GM23338 (cell line): Measurements from ENCODE around the gene CARMIL1. TPM values are rescaled to one million over a fixed set of nuclear protein-coding genes. Genes with fewer than 3 reads are reported as not detected.

ENCODE experiments used
- ATAC-seq: fragments of 200-7000 bp; cut with Tn5 transposase; 3 replicates; pipeline ENCODE4 v1.9.1; 2020
- DNase-seq: peaks from one replicate; pipeline ENCODE4 v3.0.0-alpha.2; 2015; ENCODE audit warnings: low spot score
- H2AFZ ChIP-seq: fragments of 200-600 bp; sonication (generic); 2 replicates; pipeline ENCODE4 v1.8.0; 2016; ENCODE audit warnings: antibody characterized with exemption, mild to moderate bottlenecking, moderate library complexity
- H3F3A ChIP-seq: fragments of 200-600 bp; sonication (generic); replicated peaks from 2 replicates; pipeline ENCODE4 v1.8.0; 2017; ENCODE audit warnings: antibody characterized with exemption, mixed run types, low read depth
- H3K27ac ChIP-seq: fragments of 200-600 bp; sonication (generic); 2 replicates; pipeline ENCODE4 v1.6.1; 2016; ENCODE audit warnings: low read depth
- H3K27me3 ChIP-seq: fragments of 200-600 bp; sonication (generic); 2 replicates; pipeline ENCODE4 v1.8.0; 2016; ENCODE audit warnings: mild to moderate bottlenecking, mixed run types, moderate library complexity; ENCODE audit not compliant: insufficient read depth
- H3K36me3 ChIP-seq: fragments of 200-600 bp; sonication (generic); 2 replicates; pipeline ENCODE4 v1.8.0; 2016; ENCODE audit warnings: mild to moderate bottlenecking; ENCODE audit not compliant: insufficient read depth
- H3K4me1 ChIP-seq: fragments of 200-600 bp; sonication (generic); 2 replicates; pipeline ENCODE4 v1.8.0; 2016; ENCODE audit warnings: mild to moderate bottlenecking, moderate library complexity; ENCODE audit not compliant: insufficient read depth
- H3K4me2 ChIP-seq: fragments of 200-600 bp; sonication (generic); 2 replicates; pipeline ENCODE4 v1.7.1; 2017; ENCODE audit warnings: mixed run types
- H3K4me3 ChIP-seq: fragments of 200-600 bp; sonication (generic); 2 replicates; pipeline ENCODE4 v1.6.1; 2016; ENCODE audit warnings: mixed run types
- H3K79me2 ChIP-seq: fragments of 200-600 bp; sonication (generic); replicated peaks from 2 replicates; pipeline ENCODE4 v1.8.0; 2017; ENCODE audit warnings: mild to moderate bottlenecking; ENCODE audit not compliant: insufficient read depth
- H3K9me2 ChIP-seq: fragments of 200-600 bp; sonication (generic); 2 replicates; pipeline ENCODE4 v1.8.0; 2017; ENCODE audit not compliant: insufficient read depth
- H4K20me1 ChIP-seq: fragments of 200-600 bp; sonication (generic); replicated peaks from 2 replicates; pipeline ENCODE4 v1.8.0; 2017; ENCODE audit warnings: mild to moderate bottlenecking; ENCODE audit not compliant: insufficient read depth
- H3K27ac Mint-ChIP-seq: 2 replicates; pipeline ENCODE4 v1.8.0; 2020; ENCODE audit warnings: inconsistent platforms, mild to moderate bottlenecking, moderate library complexity, mixed read lengths
- H3K27me3 Mint-ChIP-seq: 3 replicates; pipeline ENCODE4 v1.8.0; 2022; ENCODE audit warnings: low read depth, mild to moderate bottlenecking, moderate library complexity, mixed read lengths, inconsistent platforms; ENCODE audit not compliant: insufficient read depth, poor library complexity
- H3K36me3 Mint-ChIP-seq: 3 replicates; pipeline ENCODE4 v1.8.0; 2021; ENCODE audit warnings: low read depth, mild to moderate bottlenecking, inconsistent platforms, moderate library complexity, mixed read lengths
- H3K4me1 Mint-ChIP-seq: 3 replicates; pipeline ENCODE4 v1.8.0; 2020; ENCODE audit warnings: mild to moderate bottlenecking, inconsistent platforms, mixed read lengths
- H3K4me3 Mint-ChIP-seq: 3 replicates; pipeline ENCODE4 v1.8.0; 2021; ENCODE audit warnings: moderate library complexity, mild to moderate bottlenecking, inconsistent platforms, mixed read lengths
- H3K9me3 Mint-ChIP-seq: 3 replicates; pipeline ENCODE4 v1.8.0; 2020; ENCODE audit warnings: moderate library complexity, mild to moderate bottlenecking, inconsistent platforms, mixed read lengths
- CREB1 ChIP-seq: fragments of 250-450 bp; sonication (Bioruptor Pico); IDR thresholded peaks from 2 replicates; pipeline ENCODE4 v1.5.0; 2020; ENCODE audit warnings: low read depth, mild to moderate bottlenecking, moderate library complexity
- EZH2 ChIP-seq: fragments of 200-600 bp; sonication (generic); IDR thresholded peaks from one replicate; pipeline ENCODE4 v1.8.0; 2017; ENCODE audit warnings: antibody characterized with exemption, mild to moderate bottlenecking, low read depth; ENCODE audit not compliant: unreplicated experiment
- EZH2phosphoT487 ChIP-seq: fragments of 200-600 bp; sonication (generic); IDR thresholded peaks from one replicate; pipeline ENCODE4 v1.8.1; 2018; ENCODE audit warnings: antibody characterized with exemption; ENCODE audit not compliant: unreplicated experiment
- JUNB ChIP-seq: IDR thresholded peaks from one replicate; pipeline ENCODE4 v1.6.1; 2016; ENCODE audit warnings: antibody characterized with exemption; ENCODE audit not compliant: unreplicated experiment
- NANOG ChIP-seq: IDR thresholded peaks from 2 replicates; pipeline ENCODE4 v1.6.1; 2016; ENCODE audit warnings: antibody characterized with exemption, borderline replicate concordance
- POLR2AphosphoS5 ChIP-seq: IDR thresholded peaks from 2 replicates; pipeline ENCODE4 v1.6.1; 2016; ENCODE audit warnings: antibody characterized with exemption, low read depth
- STAT1 ChIP-seq: IDR thresholded peaks from one replicate; pipeline ENCODE4 v1.6.1; 2016; ENCODE audit warnings: antibody characterized with exemption; ENCODE audit not compliant: unreplicated experiment
- ZNF114 ChIP-seq: fragments of 250-450 bp; sonication (Bioruptor Pico); IDR thresholded peaks from 2 replicates; pipeline ENCODE4 v1.5.0; 2020; ENCODE audit warnings: mild to moderate bottlenecking, moderate library complexity
- ZNF331 ChIP-seq: fragments of 250-450 bp; sonication (Bioruptor Pico); IDR thresholded peaks from 2 replicates; pipeline ENCODE4 v1.5.0; 2020; ENCODE audit warnings: low read depth, mild to moderate bottlenecking, moderate library complexity
- polyA plus RNA-seq: library from polyadenylated mRNA; unstranded; fragments of >200 nt; fragmentation: Nextera tagmentation; extraction: Ambion mirVana; gene quantifications from 2 replicates; pipeline ENCODE4 v1.2.1, GENCODE V29; 2016
- total RNA-seq: library from RNA; depleted of rRNA; stranded (reverse); fragments of >200 nt; shearing (Covaris generic); gene quantifications from 2 replicates; pipeline ENCODE4 v1.2.3, GENCODE V29; 2014
- TF ChIP-seq, protein P1 (sequence below): IDR thresholded peaks from 2 replicates; pipeline ENCODE4 v1.6.1; 2016; ENCODE audit warnings: antibody characterized with exemption
- TF ChIP-seq, protein P2 (sequence below), 2 experiments: fragments of 200-600 bp in 1 of 2; sonication (generic) in 1 of 2; conservative IDR thresholded peaks; 2 replicates each; pipeline versions ENCODE4 v1.5.1 to v1.6.1; 2016 to 2017; ENCODE audit warnings: antibody characterized with exemption in 2 of 2, low read depth in 2 of 2, mild to moderate bottlenecking in 2 of 2, moderate library complexity in 1 of 2
- TF ChIP-seq, protein P3 (sequence below): fragments of 250-450 bp; sonication (Bioruptor Pico); IDR thresholded peaks from 2 replicates; pipeline ENCODE4 v1.5.0; 2020; ENCODE audit warnings: mild to moderate bottlenecking, moderate library complexity
- TF ChIP-seq, protein P4 (sequence below): IDR thresholded peaks from one replicate; pipeline ENCODE4 v1.6.1; 2018; ENCODE audit warnings: antibody characterized with exemption; ENCODE audit not compliant: unreplicated experiment

Gene CARMIL1
- total and polyA plus RNA-seq, 2 experiments from 2014 or later, result 43.2 to 66.9 TPM

DNA sequence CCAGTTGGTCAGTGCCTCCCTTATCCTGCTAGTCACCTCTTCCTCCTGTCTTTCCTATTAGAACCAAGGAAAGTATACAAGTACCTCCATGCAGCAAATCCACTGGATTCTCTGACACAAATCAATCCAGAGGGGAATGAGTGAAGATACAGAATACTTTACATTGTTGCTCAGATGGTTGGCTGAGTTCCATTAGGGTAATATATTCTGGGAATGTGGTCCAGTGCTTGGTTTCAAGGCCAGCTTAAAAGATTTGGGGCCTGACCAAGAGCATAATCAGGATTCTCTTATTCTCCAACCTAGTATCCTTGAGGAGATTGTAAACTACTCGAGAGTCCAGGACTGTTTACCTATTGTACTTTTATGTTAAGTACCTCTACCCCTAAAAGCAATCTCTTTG, 23.0 kb downstream of the CARMIL1 start:
- H4K20me1 ChIP-seq, result peaks cover 21% of the 10 kb centered on the region
- H3K4me2 ChIP-seq, result 0 out of 2 replicates have a peak overlapping the region, but pooled peaks have one; percentile 29
- 0 out of 2 replicates have a peak overlapping the region, but pooled peaks have one; percentile 34 for H3K27ac ChIP-seq
- peaks cover 2% of the 10 kb centered on the region for H3K27me3 Mint-ChIP-seq
- H3K36me3 Mint-ChIP-seq, result peaks cover 10% of the 10 kb centered on the region; the same call in 2 of the 3 replicates
- no peaks in the 10 kb centered on the region for H3K9me2 ChIP-seq
- H3K9me3 Mint-ChIP-seq, result peaks cover 11% of the 10 kb centered on the region; the same call in 2 of the 3 replicates
- no peak overlapping the region for H3K4me3 Mint-ChIP-seq
- no peak for TF ChIP-seq NANOG
- no peak for TF ChIP-seq STAT1
- no peak for TF ChIP-seq POLR2AphosphoS5
- TF ChIP-seq, protein P1, sequence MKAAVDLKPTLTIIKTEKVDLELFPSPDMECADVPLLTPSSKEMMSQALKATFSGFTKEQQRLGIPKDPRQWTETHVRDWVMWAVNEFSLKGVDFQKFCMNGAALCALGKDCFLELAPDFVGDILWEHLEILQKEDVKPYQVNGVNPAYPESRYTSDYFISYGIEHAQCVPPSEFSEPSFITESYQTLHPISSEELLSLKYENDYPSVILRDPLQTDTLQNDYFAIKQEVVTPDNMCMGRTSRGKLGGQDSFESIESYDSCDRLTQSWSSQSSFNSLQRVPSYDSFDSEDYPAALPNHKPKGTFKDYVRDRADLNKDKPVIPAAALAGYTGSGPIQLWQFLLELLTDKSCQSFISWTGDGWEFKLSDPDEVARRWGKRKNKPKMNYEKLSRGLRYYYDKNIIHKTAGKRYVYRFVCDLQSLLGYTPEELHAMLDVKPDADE, result no peak
- no peak for TF ChIP-seq EZH2phosphoT487
- TF ChIP-seq, protein P2, sequence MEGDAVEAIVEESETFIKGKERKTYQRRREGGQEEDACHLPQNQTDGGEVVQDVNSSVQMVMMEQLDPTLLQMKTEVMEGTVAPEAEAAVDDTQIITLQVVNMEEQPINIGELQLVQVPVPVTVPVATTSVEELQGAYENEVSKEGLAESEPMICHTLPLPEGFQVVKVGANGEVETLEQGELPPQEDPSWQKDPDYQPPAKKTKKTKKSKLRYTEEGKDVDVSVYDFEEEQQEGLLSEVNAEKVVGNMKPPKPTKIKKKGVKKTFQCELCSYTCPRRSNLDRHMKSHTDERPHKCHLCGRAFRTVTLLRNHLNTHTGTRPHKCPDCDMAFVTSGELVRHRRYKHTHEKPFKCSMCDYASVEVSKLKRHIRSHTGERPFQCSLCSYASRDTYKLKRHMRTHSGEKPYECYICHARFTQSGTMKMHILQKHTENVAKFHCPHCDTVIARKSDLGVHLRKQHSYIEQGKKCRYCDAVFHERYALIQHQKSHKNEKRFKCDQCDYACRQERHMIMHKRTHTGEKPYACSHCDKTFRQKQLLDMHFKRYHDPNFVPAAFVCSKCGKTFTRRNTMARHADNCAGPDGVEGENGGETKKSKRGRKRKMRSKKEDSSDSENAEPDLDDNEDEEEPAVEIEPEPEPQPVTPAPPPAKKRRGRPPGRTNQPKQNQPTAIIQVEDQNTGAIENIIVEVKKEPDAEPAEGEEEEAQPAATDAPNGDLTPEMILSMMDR (conservative IDR thresholded peaks at IDR 0.05; ENCODE audit: low read depth in 2 of 2), result no peak
- TF ChIP-seq, protein P3, sequence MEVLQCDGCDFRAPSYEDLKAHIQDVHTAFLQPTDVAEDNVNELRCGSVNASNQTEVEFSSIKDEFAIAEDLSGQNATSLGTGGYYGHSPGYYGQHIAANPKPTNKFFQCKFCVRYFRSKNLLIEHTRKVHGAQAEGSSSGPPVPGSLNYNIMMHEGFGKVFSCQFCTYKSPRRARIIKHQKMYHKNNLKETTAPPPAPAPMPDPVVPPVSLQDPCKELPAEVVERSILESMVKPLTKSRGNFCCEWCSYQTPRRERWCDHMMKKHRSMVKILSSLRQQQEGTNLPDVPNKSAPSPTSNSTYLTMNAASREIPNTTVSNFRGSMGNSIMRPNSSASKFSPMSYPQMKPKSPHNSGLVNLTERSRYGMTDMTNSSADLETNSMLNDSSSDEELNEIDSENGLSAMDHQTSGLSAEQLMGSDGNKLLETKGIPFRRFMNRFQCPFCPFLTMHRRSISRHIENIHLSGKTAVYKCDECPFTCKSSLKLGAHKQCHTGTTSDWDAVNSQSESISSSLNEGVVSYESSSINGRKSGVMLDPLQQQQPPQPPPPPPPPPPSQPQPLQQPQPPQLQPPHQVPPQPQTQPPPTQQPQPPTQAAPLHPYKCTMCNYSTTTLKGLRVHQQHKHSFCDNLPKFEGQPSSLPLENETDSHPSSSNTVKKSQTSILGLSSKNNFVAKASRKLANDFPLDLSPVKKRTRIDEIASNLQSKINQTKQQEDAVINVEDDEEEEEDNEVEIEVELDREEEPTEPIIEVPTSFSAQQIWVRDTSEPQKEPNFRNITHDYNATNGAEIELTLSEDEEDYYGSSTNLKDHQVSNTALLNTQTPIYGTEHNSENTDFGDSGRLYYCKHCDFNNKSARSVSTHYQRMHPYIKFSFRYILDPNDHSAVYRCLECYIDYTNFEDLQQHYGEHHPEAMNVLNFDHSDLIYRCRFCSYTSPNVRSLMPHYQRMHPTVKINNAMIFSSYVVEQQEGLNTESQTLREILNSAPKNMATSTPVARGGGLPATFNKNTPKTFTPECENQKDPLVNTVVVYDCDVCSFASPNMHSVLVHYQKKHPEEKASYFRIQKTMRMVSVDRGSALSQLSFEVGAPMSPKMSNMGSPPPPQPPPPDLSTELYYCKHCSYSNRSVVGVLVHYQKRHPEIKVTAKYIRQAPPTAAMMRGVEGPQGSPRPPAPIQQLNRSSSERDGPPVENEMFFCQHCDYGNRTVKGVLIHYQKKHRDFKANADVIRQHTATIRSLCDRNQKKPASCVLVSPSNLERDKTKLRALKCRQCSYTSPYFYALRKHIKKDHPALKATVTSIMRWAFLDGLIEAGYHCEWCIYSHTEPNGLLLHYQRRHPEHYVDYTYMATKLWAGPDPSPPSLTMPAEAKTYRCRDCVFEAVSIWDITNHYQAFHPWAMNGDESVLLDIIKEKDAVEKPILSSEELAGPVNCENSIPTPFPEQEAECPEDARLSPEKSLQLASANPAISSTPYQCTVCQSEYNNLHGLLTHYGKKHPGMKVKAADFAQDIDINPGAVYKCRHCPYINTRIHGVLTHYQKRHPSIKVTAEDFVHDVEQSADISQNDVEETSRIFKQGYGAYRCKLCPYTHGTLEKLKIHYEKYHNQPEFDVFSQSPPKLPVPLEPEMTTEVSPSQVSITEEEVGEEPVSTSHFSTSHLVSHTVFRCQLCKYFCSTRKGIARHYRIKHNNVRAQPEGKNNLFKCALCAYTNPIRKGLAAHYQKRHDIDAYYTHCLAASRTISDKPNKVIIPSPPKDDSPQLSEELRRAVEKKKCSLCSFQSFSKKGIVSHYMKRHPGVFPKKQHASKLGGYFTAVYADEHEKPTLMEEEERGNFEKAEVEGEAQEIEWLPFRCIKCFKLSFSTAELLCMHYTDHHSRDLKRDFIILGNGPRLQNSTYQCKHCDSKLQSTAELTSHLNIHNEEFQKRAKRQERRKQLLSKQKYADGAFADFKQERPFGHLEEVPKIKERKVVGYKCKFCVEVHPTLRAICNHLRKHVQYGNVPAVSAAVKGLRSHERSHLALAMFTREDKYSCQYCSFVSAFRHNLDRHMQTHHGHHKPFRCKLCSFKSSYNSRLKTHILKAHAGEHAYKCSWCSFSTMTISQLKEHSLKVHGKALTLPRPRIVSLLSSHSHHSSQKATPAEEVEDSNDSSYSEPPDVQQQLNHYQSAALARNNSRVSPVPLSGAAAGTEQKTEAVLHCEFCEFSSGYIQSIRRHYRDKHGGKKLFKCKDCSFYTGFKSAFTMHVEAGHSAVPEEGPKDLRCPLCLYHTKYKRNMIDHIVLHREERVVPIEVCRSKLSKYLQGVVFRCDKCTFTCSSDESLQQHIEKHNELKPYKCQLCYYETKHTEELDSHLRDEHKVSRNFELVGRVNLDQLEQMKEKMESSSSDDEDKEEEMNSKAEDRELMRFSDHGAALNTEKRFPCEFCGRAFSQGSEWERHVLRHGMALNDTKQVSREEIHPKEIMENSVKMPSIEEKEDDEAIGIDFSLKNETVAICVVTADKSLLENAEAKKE (CRISPR knock-in tag), result no peak
- no peak for TF ChIP-seq EZH2
- no peak for TF ChIP-seq JUNB
- TF ChIP-seq, protein P4, sequence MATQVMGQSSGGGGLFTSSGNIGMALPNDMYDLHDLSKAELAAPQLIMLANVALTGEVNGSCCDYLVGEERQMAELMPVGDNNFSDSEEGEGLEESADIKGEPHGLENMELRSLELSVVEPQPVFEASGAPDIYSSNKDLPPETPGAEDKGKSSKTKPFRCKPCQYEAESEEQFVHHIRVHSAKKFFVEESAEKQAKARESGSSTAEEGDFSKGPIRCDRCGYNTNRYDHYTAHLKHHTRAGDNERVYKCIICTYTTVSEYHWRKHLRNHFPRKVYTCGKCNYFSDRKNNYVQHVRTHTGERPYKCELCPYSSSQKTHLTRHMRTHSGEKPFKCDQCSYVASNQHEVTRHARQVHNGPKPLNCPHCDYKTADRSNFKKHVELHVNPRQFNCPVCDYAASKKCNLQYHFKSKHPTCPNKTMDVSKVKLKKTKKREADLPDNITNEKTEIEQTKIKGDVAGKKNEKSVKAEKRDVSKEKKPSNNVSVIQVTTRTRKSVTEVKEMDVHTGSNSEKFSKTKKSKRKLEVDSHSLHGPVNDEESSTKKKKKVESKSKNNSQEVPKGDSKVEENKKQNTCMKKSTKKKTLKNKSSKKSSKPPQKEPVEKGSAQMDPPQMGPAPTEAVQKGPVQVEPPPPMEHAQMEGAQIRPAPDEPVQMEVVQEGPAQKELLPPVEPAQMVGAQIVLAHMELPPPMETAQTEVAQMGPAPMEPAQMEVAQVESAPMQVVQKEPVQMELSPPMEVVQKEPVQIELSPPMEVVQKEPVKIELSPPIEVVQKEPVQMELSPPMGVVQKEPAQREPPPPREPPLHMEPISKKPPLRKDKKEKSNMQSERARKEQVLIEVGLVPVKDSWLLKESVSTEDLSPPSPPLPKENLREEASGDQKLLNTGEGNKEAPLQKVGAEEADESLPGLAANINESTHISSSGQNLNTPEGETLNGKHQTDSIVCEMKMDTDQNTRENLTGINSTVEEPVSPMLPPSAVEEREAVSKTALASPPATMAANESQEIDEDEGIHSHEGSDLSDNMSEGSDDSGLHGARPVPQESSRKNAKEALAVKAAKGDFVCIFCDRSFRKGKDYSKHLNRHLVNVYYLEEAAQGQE, result no peak
- TF ChIP-seq ZNF331 (CRISPR knock-in tag), result no peak
- no peak for TF ChIP-seq CREB1 (CRISPR knock-in tag)
- no peak for TF ChIP-seq ZNF114 (CRISPR knock-in tag)
- H3K4me3 ChIP-seq, result no peak overlapping the region
- H3K4me1 Mint-ChIP-seq, result peaks cover 33% of the 10 kb centered on the region
- H3K27me3 ChIP-seq, result no peaks in the 10 kb centered on the region
- H3K79me2 ChIP-seq, result peaks cover 100% of the 10 kb centered on the region
- no peak overlapping the region for H2AFZ ChIP-seq
- H3K4me1 ChIP-seq, result peaks cover 37% of the 10 kb centered on the region
- no peaks in the 10 kb centered on the region for H3K36me3 ChIP-seq
- ATAC-seq (no peak), DNase-seq (no peak)
- H3F3A ChIP-seq, result no peaks in the 10 kb centered on the region
- H3K27ac Mint-ChIP-seq, result no peak overlapping the region
